ENCODE results near the gene CD300E. TPM values are rescaled to one million over a fixed set of nuclear protein-coding genes. Genes with fewer than 3 reads are reported as not detected.

CD300E gene
- total RNA-seq, 2 donors from 2014 or later: not detected

- H3K36me3 Mint-ChIP-seq (ENCODE audit: low read depth): no peaks in the 10 kb centered on the region
- no peak overlapping the region for H3K27ac Mint-ChIP-seq
- H3K27me3 Mint-ChIP-seq: peaks cover 51% of the 10 kb centered on the region
- no peak for ATAC-seq (replicated peaks)
- no peaks in the 10 kb centered on the region for H3K4me1 Mint-ChIP-seq
- no peak overlapping the region for H3K4me3 Mint-ChIP-seq
- no peaks in the 10 kb centered on the region for H3K9me3 Mint-ChIP-seq
Observed at GRCh38 chr17:74619077-74619673, 4.4 kb downstream of the CD300E start.

- H3K27ac Mint-ChIP-seq: no peak overlapping the region
Observed at GRCh38 chr17:74618451-74618850, 5.1 kb downstream of the CD300E start.

GRCh38 chr17:74616696-74617095 lies 6.8 kb downstream of the CD300E start:
- H3K27ac Mint-ChIP-seq: no peak overlapping the region
- no peaks in the 10 kb centered on the region for H3K4me1 Mint-ChIP-seq
- H3K27me3 Mint-ChIP-seq: peaks cover 34% of the 10 kb centered on the region
- no peaks in the 10 kb centered on the region for H3K36me3 Mint-ChIP-seq (ENCODE audit: low read depth)
- H3K9me3 Mint-ChIP-seq: no peaks in the 10 kb centered on the region
- no peak overlapping the region for H3K4me3 Mint-ChIP-seq
- ATAC-seq (replicated peaks): no peak

More at GRCh38 chr17:74618451-74618850, 5.1 kb downstream of the CD300E start:
- H3K4me1 Mint-ChIP-seq: no peaks in the 10 kb centered on the region
- H3K4me3 Mint-ChIP-seq: no peak overlapping the region
- peaks cover 46% of the 10 kb centered on the region for H3K27me3 Mint-ChIP-seq
- no peak for ATAC-seq (replicated peaks)
- H3K36me3 Mint-ChIP-seq (ENCODE audit: low read depth): no peaks in the 10 kb centered on the region
- H3K9me3 Mint-ChIP-seq: no peaks in the 10 kb centered on the region

DNA sequence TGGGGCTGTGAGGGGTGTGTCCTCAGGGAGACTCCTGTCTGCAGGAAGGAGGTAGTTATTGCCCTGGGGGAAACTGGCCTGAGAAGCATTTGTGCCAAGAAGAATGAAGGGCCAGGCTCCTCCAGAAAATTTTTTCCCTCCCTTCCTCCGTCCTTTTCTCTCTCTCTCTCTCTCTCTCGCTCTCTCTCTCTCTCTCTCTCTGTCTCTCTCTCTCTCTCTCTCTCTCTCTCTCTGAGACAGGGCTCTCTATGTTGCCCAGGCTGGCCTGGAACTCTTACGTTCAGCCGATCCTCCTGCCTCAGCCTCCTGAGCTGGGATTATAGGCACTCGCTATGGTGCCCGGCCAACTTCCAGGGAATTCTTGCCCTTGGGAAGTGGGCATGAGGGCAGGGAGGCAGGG lies 11.5 kb downstream of the CD300E start:
- no peak overlapping the region for H3K27ac Mint-ChIP-seq
- H3K4me1 Mint-ChIP-seq: no peaks in the 10 kb centered on the region
- peaks cover 30% of the 10 kb centered on the region for H3K27me3 Mint-ChIP-seq
- ATAC-seq (replicated peaks): no peak
- H3K4me3 Mint-ChIP-seq: no peak overlapping the region
- H3K36me3 Mint-ChIP-seq (ENCODE audit: low read depth): no peaks in the 10 kb centered on the region
- H3K9me3 Mint-ChIP-seq: no peaks in the 10 kb centered on the region

DNA sequence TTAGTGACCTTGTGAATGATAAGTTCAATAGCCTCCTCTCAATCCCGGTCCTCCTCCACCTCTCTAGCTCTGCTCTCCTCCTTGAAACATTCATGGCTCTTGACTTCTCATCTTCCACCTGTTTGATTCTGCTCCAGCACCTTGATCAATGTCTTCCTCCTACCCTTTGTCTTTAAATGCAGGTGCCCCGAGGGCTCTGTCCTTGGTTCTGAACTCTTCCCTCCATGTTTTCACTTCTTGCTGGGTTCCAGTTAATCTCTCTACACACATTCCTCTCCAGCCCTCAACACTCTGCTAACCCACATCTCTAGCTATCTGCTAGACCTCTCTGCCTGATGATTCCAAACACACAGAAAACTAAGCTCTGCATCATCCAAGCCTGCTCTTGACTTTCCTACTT lies 13.4 kb downstream of the CD300E start:
- no peak overlapping the region for H3K4me3 Mint-ChIP-seq
- H3K4me1 Mint-ChIP-seq: no peaks in the 10 kb centered on the region
- peaks cover 30% of the 10 kb centered on the region for H3K27me3 Mint-ChIP-seq
- no peak overlapping the region for H3K27ac Mint-ChIP-seq
- H3K9me3 Mint-ChIP-seq: no peaks in the 10 kb centered on the region
- ATAC-seq (replicated peaks): no peak
- H3K36me3 Mint-ChIP-seq (ENCODE audit: low read depth): no peaks in the 10 kb centered on the region

DNA sequence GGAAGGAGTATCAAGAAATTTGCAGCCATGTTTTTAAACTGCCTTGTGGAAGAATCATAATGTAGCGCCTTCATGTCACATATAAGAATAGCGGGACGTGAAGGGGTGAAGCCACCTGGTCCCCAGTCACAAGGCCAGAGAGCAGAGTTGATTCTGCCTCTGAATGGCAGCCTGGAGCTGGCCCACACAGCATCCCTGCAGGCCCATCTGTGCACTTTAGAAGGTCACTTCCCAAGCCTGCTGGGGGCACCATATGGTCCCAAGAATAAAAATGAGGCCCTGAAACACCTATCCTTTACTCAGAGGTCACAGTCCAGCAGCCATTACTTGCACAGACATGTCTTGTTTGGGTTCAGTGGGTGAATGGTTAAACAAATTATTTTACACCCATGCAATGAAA lies 15.0 kb downstream of the CD300E start:
- Mint-ChIP-seq H3K9me3 (no peaks in the 10 kb centered on the region), H3K27me3 (peaks cover 27% of the 10 kb centered on the region), H3K4me1 (no peaks in the 10 kb centered on the region), H3K27ac (no peak overlapping the region), H3K4me3 (no peak overlapping the region), H3K36me3 (ENCODE audit: low read depth) (no peaks in the 10 kb centered on the region)
- ATAC-seq (replicated peaks): no peak

DNA sequence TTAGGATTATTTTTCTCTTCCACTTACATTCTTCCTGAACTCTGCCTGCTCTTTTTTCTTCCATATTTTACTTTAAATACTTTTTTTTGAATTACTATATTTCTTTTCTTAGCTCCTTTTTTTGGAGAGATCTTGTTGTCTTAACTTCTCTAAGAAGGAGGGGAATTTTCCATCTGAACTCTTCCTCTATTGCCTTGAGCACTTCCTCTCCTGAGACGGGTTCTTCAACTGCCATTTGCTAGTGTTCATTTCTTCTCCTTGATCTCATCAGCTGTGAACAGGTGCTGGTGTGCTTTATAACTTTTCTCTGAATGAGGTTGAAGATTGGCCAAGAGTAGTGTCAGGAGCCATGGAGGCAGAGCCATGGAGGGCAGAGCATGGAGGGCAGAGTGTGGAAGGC lies 16.3 kb downstream of the CD300E start:
- Mint-ChIP-seq H3K9me3 (no peaks in the 10 kb centered on the region), H3K4me3 (no peak overlapping the region), H3K27ac (no peak overlapping the region), H3K36me3 (ENCODE audit: low read depth) (no peaks in the 10 kb centered on the region), H3K27me3 (peaks cover 34% of the 10 kb centered on the region), H3K4me1 (no peaks in the 10 kb centered on the region)
- no peak for ATAC-seq (replicated peaks)

DNA sequence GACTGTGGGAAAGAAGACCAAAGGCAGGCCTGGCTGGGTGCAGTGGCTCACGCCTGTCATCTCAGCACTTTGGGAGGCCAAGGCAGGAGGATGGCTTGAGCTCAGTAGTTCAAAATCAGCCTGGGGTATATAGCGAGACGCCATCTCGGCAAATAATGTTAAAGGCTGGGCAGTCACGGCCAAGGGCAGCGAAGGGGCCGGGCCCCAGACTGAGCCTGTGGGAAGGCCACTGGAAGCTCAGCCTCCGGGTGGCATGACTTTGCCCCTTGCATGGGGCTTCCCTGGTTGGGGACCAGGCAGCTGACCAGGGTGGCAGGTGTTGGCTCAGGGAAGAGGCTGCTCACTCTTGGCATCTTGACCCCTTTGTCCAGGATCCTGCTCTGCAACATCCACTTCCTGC lies 17.5 kb downstream of the CD300E start:
- H3K36me3 Mint-ChIP-seq (ENCODE audit: low read depth): no peaks in the 10 kb centered on the region
- H3K4me1 Mint-ChIP-seq: no peaks in the 10 kb centered on the region
- no peaks in the 10 kb centered on the region for H3K9me3 Mint-ChIP-seq
- H3K27me3 Mint-ChIP-seq: peaks cover 40% of the 10 kb centered on the region
- H3K27ac Mint-ChIP-seq: no peak overlapping the region
- H3K4me3 Mint-ChIP-seq: no peak overlapping the region
- no peak for ATAC-seq (replicated peaks)

DNA sequence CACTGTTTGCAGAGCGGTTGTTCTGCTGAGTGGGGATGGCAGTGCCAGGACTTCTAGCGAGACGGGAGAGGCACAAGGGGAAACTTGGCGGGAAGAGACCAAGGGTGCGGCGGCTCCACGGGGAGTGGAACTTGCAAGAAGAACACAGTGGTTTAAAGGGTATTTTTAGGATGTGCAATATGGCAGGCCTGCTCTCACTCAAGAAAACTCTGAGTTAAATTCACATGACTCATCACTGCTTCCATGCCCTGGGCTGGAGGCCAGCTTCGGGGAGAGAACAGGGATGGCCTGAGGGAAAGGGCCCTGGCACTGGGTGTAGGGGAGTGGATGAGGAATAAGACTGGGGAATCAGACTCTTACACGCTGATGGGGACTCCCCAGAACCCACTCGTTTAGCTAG lies 18.2 kb downstream of the CD300E start:
- H3K27ac Mint-ChIP-seq: no peak overlapping the region
- H3K27me3 Mint-ChIP-seq: peaks cover 44% of the 10 kb centered on the region
- no peaks in the 10 kb centered on the region for H3K36me3 Mint-ChIP-seq (ENCODE audit: low read depth)
- no peaks in the 10 kb centered on the region for H3K4me1 Mint-ChIP-seq
- ATAC-seq (replicated peaks): no peak
- H3K4me3 Mint-ChIP-seq: no peak overlapping the region
- H3K9me3 Mint-ChIP-seq: no peaks in the 10 kb centered on the region

GRCh38 chr17:74604761-74605160 lies 18.8 kb downstream of the CD300E start:
- no peak for ATAC-seq (replicated peaks)
- Mint-ChIP-seq H3K4me3 (no peak overlapping the region), H3K27ac (no peak overlapping the region), H3K27me3 (peaks cover 50% of the 10 kb centered on the region), H3K36me3 (ENCODE audit: low read depth) (no peaks in the 10 kb centered on the region), H3K4me1 (no peaks in the 10 kb centered on the region), H3K9me3 (no peaks in the 10 kb centered on the region)

DNA sequence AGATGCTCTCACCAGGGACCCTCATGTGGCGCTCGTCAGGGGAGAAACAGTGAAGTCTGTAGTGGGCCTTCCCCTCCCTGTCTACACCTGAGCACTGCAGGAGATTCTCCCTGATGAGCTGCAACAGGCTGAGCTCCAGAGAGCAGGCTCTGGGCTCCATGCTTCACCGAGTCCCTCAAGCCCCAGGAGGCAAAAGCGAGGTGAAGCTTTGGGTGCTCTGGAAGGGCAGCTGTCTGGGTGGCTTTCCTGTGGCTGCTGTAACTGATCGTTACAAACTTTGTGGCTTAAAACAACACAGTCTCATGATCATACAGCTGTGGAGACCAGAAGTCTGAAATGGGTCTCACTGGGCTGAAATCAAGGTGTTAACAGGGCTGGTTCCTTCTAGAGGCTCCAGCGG lies 19.3 kb downstream of the CD300E start:
- peaks cover 55% of the 10 kb centered on the region for H3K27me3 Mint-ChIP-seq
- no peaks in the 10 kb centered on the region for H3K4me1 Mint-ChIP-seq
- no peak for ATAC-seq (replicated peaks)
- no peak overlapping the region for H3K4me3 Mint-ChIP-seq
- H3K27ac Mint-ChIP-seq: no peak overlapping the region
- no peaks in the 10 kb centered on the region for H3K9me3 Mint-ChIP-seq
- H3K36me3 Mint-ChIP-seq (ENCODE audit: low read depth): no peaks in the 10 kb centered on the region

DNA sequence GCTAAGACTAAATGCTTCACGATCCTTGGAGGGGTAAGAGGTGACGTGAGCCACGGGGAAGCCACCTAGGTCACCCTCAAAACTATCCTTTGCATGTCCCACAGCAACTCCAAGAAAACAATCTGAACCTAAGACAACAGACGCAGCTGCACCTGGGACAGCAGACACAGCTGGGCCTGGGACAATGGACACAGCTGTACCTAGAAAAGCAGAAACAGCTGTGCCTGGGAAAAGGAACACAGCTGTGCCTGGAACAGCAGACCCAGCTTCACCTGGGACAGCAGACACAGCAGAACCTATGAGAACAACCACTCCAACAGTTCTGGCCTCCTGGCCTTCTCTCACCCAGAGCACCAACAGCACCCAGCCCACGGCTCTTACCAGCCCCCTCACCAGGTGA lies 19.8 kb downstream of the CD300E start:
- Mint-ChIP-seq H3K36me3 (ENCODE audit: low read depth) (no peaks in the 10 kb centered on the region), H3K9me3 (no peaks in the 10 kb centered on the region), H3K4me1 (no peaks in the 10 kb centered on the region), H3K27ac (no peak overlapping the region), H3K4me3 (no peak overlapping the region), H3K27me3 (peaks cover 55% of the 10 kb centered on the region)
- ATAC-seq (replicated peaks): no peak

DNA sequence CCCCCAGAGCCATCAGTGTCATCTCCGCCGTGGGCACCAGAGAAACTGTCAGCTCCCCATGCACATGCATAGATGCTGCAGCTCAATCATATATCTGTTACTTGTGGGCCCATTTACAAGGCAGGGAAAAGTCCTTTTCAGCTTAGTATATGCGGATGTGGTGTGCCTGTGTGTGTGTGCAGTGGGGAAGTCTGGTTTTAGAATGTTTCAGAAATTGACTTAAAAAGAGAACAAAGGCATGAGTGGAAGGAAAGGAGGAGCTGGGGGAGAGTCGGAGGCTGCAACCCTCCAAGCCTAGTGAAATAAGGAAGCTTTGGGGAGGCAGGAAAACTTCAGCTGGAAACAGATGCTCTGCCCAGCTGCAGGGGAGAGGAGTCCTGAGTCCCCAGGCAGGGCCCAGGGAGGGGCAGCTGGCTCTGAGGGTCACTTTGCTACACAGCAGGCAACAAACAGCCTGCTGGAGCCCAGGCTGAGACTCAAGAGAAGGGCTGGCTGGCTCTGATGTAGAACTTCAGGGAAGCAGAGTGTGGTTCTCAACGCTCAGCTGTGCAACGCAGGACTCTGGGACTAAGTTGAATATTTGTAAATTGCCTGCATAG lies 20.4 kb downstream of the CD300E start:
- no peaks in the 10 kb centered on the region for H3K4me1 Mint-ChIP-seq
- no peak overlapping the region for H3K27ac Mint-ChIP-seq
- H3K36me3 Mint-ChIP-seq (ENCODE audit: low read depth): no peaks in the 10 kb centered on the region
- H3K27me3 Mint-ChIP-seq: peaks cover 55% of the 10 kb centered on the region
- H3K4me3 Mint-ChIP-seq: no peak overlapping the region
- ATAC-seq (replicated peaks): no peak
- no peaks in the 10 kb centered on the region for H3K9me3 Mint-ChIP-seq

- Mint-ChIP-seq H3K27ac (no peak overlapping the region), H3K36me3 (ENCODE audit: low read depth) (no peaks in the 10 kb centered on the region), H3K4me3 (no peak overlapping the region), H3K9me3 (no peaks in the 10 kb centered on the region), H3K4me1 (no peaks in the 10 kb centered on the region), H3K27me3 (peaks cover 51% of the 10 kb centered on the region)
- no peak for ATAC-seq (replicated peaks)
Observed at GRCh38 chr17:74601944-74602572, 21.5 kb downstream of the CD300E start.

DNA sequence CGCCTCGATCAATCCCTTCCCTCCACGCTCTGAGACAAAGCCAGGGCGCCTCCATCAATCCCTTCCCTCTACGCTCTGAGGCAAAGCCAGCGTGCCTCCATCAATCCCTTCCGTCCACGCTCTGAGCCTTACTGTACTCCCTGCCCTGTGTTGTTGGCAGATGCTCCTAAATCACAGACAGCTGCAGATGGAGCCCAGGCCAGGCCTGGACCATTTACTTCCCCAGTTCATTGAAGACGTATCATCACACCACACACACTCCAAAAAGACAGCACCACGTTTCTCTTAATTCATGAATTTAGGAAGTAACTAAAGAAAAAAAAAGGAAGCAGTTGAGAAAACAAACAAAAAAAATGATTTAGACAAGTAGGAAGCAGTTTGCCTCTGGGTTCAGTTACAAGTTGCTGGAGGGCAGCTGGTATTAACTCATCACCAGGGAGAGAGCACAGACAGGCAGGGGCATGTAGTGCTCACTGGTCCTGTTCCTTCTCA lies 24.0 kb downstream of the CD300E start:
- Mint-ChIP-seq H3K36me3 (ENCODE audit: low read depth) (no peaks in the 10 kb centered on the region), H3K4me1 (no peaks in the 10 kb centered on the region), H3K27me3 (peaks cover 50% of the 10 kb centered on the region), H3K9me3 (no peaks in the 10 kb centered on the region), H3K27ac (peak overlapping the region; percentile 9), H3K4me3 (no peak overlapping the region)
- ATAC-seq (replicated peaks): no peak

All from activated T-helper 17 cell treated with anti-CD3 and anti-CD28 coated beads, Interleukin-2, amount 50 U/mL, for 72 hours (primary cell).